Naive B cell (primary cell): ENCODE measurements around the gene NRSN1. TPM values are rescaled to one million over a fixed set of nuclear protein-coding genes. Genes with fewer than 3 reads are reported as not detected.

Experiments
- ATAC-seq, 2 donors: fragments of 150-1000 bp; cut with Tn5 transposase; 2 replicates each; pipeline ENCODE4 v1.10.0; 2021; ENCODE audit warnings: low read depth in 2 of 2, mild to moderate bottlenecking in 2 of 2, moderate library complexity in 2 of 2
- DNase-seq: peaks from one replicate; pipeline ENCODE4 v3.0.0; 2022
- H3K27ac Mint-ChIP-seq, 6 donors: one replicate each; pipeline ENCODE4 v1.8.0; 2020 to 2022; ENCODE audit warnings: mild to moderate bottlenecking in 6 of 6, mixed read lengths in 6 of 6, moderate library complexity in 5 of 6, inconsistent platforms in 2 of 6
- H3K27me3 Mint-ChIP-seq, 3 donors: one replicate each; pipeline ENCODE4 v1.8.0; 2021 to 2022; ENCODE audit warnings: mixed read lengths in 3 of 3, mild to moderate bottlenecking in 1 of 3
- H3K36me3 Mint-ChIP-seq, 2 donors: one replicate each; pipeline ENCODE4 v1.8.0; 2020 to 2022; ENCODE audit warnings: mixed read lengths in 2 of 2, inconsistent platforms in 1 of 2, mild to moderate bottlenecking in 1 of 2
- H3K4me1 Mint-ChIP-seq, 3 donors: one replicate each; pipeline ENCODE4 v1.8.0; 2020 to 2022; ENCODE audit warnings: mixed read lengths in 3 of 3, inconsistent platforms in 1 of 3, mild to moderate bottlenecking in 1 of 3, moderate library complexity in 1 of 3
- H3K4me3 Mint-ChIP-seq, 8 donors: one replicate each; pipeline ENCODE4 v1.8.0; 2020 to 2022; ENCODE audit warnings: mild to moderate bottlenecking in 8 of 8, mixed read lengths in 8 of 8, moderate library complexity in 8 of 8, inconsistent platforms in 2 of 8
- H3K9me3 Mint-ChIP-seq, 7 donors: one replicate each; pipeline ENCODE4 v1.8.0; 2020 to 2022; ENCODE audit warnings: mixed read lengths in 7 of 7, mild to moderate bottlenecking in 5 of 7, inconsistent platforms in 2 of 7, moderate library complexity in 1 of 7
- polyA plus RNA-seq, 6 donors: library from polyadenylated mRNA; unstranded; fragments of 300-500 nt; fragmentation: Illumina TruSeq; gene quantifications; one replicate each; pipeline ENCODE4 v1.2.3, GENCODE V29; 2021; ENCODE audit warnings: low read depth in 6 of 6

Gene NRSN1
- polyA plus RNA-seq, 6 donors from 2014 or later, result not detected

- H3K4me3 Mint-ChIP-seq, result no peak overlapping the region
- H3K9me3 Mint-ChIP-seq, result peaks cover 0 to 4% (median under 1%) of the 10 kb centered on the region in 7 donors
- no peaks in the 10 kb centered on the region for H3K4me1 Mint-ChIP-seq
- peak overlapping the region in 1 of 6 donors; percentile 7 for H3K27ac Mint-ChIP-seq
- H3K36me3 Mint-ChIP-seq, result no peaks in the 10 kb centered on the region
- peaks cover 20 to 45% (median 28%) of the 10 kb centered on the region in 3 donors for H3K27me3 Mint-ChIP-seq
- DNase-seq (no peak), ATAC-seq (no peak)
These were observed 70.0 kb downstream of the NRSN1 start for GRCh38 chr6:24195836-24196597.

Other genes with a start within 250 kb of the NRSN1 start
- gene DCDC2, start 231.8 kb downstream of the NRSN1 start, polyA plus RNA-seq, result not detected